ENCODE measurements around the gene MRGPRD. TPM values are rescaled to one million over a fixed set of nuclear protein-coding genes. Genes with fewer than 3 reads are reported as not detected.

Gene MRGPRD
- total and polyA plus RNA-seq, 2 of the 13 experiments (the other 11 are each of a cell fraction or from before 2014, with no cell fraction given): not detected

- TF ChIP-seq ZNF597 (CRISPR knock-in tag; IDR thresholded peaks at IDR 0.05): no peak
- no peak for TF ChIP-seq NR1H2 (CRISPR knock-in tag; IDR thresholded peaks at IDR 0.05; ENCODE audit: borderline replicate concordance, low read depth)
- TF ChIP-seq ZNF333 (CRISPR knock-in tag; IDR thresholded peaks at IDR 0.05; ENCODE audit: borderline replicate concordance): no peak
- no peak for TF ChIP-seq ZSCAN31 (CRISPR knock-in tag; IDR thresholded peaks at IDR 0.05; ENCODE audit: low read depth)
- no peak for TF ChIP-seq IKZF5 (CRISPR knock-in tag; IDR thresholded peaks at IDR 0.05)
- no peak for TF ChIP-seq MLXIP (CRISPR knock-in tag; IDR thresholded peaks at IDR 0.05; ENCODE audit: borderline replicate concordance)
- no peak for TF ChIP-seq RBAK (CRISPR knock-in tag; IDR thresholded peaks at IDR 0.05)
- TF ChIP-seq ZFP82 (CRISPR knock-in tag; IDR thresholded peaks at IDR 0.05; ENCODE audit: borderline replicate concordance): no peak
- TF ChIP-seq PLRG1 (conservative IDR thresholded peaks at IDR 0.05): no peak
- TF ChIP-seq ZNF552 (CRISPR knock-in tag; IDR thresholded peaks at IDR 0.05; ENCODE audit: borderline replicate concordance): no peak
Measured at GRCh38 chr11:68992743-68993255, 12.0 kb upstream of the MRGPRD start (continued).

All from HepG2 (cell line).